ENCODE results near the gene AKR1A1.

GRCh38 chr1:45503462-45504360 is 46.9 kb upstream of the AKR1A1 start:
- no peak for TF ChIP-seq EZH2phosphoT487 (IDR thresholded peaks at IDR 0.05; ENCODE audit: borderline replicate concordance, low read length)
- TF ChIP-seq CTCF (IDR thresholded peaks at IDR 0.05; ENCODE audit: low read depth, low read length, poor library complexity, severe bottlenecking): no peak
